GM08714 (cell line): ENCODE measurements around the gene ADCYAP1R1.

Experiments used
- H3K4me3 ChIP-seq: fragments of 200-500 bp; sonication (Bioruptor generic); 2 replicates; pipeline ENCODE4 v1.5.1; 2014; ENCODE audit warnings: mild to moderate bottlenecking, low read length, inconsistent platforms
- ZNF274 ChIP-seq: IDR thresholded peaks from 2 replicates; pipeline ENCODE4 v1.6.1; 2012; ENCODE audit warnings: mild to moderate bottlenecking, low read depth, low read length

The ADCYAP1R1 gene

GRCh38 chr7:31096877-31097258, 44.8 kb downstream of the ADCYAP1R1 start:
- TF ChIP-seq ZNF274, result no peak
- H3K4me3 ChIP-seq, result no peak overlapping the region

DNA sequence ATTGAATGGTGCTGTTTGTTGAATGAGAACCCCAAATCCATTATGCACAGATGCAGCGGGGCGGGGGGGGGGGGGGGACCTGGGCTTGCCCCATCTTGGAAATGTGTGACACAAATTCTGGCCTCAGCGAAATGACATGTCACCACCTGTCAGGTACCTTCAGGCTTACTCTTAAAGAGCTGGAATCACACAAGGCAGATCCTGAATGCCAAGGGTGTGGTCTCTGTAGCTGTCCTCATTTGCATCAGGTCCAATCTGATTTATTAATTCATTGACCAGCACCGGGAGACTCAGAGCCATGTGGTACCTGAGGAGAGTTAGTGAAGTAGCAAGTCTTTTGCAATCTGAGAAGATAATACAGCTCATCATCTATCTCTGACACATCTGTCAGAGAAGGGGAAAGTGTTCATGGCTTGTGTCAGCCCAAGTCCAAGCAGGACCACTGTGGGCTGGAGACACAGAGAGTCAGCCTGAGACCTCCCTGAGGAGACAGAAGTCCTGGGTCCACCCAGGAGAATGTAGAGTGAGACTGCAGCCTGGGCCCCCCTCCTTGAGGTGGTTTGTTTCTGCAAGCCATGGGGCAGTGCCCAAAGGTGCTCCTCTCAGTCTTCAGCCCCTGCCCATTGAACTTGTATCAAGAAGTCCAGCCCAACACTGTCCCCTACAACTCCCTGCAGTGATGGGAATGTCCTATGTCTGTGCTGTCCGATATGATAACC, 46.7 kb downstream of the ADCYAP1R1 start:
- no peak for TF ChIP-seq ZNF274
- H3K4me3 ChIP-seq, result no peak overlapping the region

DNA sequence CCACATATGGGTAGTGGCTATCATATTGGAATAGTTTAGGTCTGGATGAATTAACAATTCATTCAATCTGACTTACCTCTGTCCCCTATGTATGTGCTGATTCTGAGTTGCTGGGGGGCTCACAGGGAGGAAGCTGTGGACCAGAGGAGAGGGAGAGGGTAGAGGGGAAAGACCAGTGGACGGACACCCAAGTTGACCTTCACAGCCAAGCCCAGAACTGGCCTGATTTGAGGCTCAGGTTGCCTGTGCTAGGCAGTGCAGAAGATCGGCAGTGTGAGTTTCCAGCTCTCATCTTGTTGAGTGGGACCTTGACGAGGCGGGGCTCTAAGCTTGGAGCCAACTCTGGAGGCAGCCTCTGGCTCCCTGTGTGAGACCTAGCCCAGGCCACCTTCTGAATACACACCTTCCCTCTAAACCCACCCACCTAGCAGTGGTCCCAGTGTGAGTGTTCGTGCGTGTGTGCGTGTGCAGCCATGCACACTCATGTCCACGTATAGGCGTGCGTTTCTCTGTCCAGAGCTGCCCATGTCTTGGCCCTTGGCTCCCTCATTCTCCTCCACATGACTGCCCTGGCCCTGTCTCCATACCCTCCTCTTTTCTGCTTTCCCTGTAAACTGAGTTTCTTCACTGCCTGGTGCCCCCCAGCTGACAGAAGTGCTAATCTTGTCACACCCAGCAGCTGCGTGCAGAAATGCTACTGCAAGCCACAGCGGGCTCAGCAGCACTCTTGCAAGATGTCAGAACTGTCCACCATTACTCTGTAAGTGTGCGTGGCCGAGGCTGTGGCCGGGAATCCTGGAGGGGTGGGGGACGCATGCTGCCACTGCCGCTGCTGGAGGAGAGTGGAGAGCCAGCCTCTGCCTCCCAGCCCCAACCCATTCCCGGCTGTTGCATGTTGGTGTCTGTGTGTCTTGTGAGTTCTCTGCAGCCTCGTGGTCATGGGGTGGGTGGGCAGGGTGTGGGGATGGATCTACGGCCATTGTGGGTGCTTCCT, 47.6 kb downstream of the ADCYAP1R1 start:
- no peak overlapping the region for H3K4me3 ChIP-seq
- TF ChIP-seq ZNF274, result no peak

DNA sequence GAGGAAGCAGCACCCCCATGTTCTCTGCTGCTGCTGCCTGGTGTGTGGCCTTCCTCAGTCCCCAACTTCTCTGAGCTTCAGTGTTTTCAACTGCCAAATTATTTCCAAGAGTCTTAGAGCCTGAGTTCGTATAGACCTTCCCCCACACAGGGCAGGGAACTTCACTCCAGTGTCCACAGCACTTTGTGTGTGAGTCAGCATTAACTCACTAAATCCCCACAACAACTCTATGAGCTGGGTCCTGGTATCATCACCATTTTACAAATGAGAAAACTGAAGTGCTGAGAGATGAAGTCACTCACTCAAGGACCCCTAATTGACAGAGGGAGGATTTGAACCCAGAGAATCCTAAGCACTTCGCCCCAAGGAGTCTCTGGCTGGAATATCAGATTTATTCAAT, 48.3 kb downstream of the ADCYAP1R1 start:
- TF ChIP-seq ZNF274, result no peak
- no peak overlapping the region for H3K4me3 ChIP-seq

DNA sequence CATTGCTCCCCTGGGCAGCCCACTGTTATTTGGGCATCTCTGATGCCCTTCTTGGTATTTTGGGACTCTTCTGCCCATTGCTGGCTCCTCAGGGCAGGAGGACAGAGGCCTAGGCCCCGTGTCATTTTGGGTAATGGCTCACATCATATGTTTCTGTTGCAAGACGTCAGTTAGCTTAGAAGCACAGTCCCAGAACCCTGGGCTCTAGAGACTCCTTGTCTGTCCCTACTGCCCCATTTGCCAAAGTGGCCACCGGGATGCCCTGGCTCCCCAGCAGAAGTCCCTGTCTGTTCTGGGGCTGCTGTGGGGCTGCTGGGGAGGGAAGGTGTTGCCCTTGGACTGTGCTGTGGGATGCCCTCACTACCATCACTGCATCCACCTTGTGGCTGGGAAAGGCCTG, 48.8 kb downstream of the ADCYAP1R1 start:
- no peak for TF ChIP-seq ZNF274
- no peak overlapping the region for H3K4me3 ChIP-seq

DNA sequence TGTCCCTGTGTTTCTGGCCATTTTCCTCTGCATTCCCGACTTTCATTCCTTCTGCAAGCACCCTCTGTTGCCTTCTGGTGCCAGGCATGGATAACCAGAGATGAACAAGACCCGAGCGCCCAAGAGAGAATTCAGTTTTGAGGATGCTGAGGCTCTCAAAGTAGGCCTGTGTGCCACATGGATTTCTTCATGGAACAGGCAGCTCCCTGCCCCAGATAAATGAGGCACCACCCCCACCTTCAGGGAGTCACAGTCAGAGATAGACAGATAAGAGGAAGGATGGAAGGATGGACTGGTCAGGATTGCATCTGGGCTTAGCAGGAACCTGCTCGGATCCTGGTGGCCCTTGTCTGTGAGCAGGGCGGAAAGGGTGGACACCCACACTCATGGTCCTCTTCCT, 49.4 kb downstream of the ADCYAP1R1 start:
- no peak for TF ChIP-seq ZNF274
- no peak overlapping the region for H3K4me3 ChIP-seq

- no peak overlapping the region for H3K4me3 ChIP-seq
- no peak for TF ChIP-seq ZNF274
These were observed 50.3 kb downstream of the ADCYAP1R1 start for GRCh38 chr7:31102151-31102972.

DNA sequence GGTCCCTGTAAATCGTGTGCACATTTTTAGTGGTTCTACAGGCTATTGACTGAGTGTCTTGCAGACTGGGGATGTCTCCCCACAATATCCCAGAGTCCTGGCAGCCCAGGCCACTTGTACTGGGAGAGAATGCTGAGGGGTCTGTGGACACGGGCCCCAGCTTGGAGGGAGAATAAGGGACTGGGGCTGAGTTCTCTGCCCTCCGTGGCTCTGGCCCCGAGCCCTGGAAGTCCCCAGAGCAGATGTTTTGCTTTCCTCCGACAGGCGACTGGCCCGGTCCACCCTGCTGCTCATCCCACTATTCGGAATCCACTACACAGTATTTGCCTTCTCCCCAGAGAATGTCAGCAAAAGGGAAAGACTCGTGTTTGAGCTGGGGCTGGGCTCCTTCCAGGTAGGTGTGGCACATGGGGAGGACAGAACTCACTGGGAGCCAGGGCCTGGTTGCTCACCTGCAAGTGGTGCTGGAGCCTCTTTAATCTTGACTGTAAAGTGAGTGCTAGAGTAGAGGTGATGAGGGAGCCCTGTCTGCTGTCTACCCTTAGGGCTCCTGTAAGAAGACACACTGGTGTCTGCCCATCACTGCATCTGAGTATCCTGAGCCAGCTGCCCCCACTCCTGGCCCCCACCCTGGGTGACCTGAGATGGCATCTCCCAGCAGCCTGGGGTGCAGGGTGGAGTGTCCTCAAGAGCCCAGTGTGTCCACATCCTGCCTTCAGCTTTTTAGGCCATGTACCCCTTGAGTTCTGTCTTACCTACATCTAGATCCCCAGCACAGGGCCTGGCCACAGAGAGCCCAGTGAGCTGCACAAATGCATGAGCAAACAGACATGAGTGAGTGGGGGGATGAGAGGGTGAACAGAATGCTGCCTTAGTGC, 51.1 kb downstream of the ADCYAP1R1 start:
- no peak for TF ChIP-seq ZNF274
- H3K4me3 ChIP-seq, result no peak overlapping the region

DNA sequence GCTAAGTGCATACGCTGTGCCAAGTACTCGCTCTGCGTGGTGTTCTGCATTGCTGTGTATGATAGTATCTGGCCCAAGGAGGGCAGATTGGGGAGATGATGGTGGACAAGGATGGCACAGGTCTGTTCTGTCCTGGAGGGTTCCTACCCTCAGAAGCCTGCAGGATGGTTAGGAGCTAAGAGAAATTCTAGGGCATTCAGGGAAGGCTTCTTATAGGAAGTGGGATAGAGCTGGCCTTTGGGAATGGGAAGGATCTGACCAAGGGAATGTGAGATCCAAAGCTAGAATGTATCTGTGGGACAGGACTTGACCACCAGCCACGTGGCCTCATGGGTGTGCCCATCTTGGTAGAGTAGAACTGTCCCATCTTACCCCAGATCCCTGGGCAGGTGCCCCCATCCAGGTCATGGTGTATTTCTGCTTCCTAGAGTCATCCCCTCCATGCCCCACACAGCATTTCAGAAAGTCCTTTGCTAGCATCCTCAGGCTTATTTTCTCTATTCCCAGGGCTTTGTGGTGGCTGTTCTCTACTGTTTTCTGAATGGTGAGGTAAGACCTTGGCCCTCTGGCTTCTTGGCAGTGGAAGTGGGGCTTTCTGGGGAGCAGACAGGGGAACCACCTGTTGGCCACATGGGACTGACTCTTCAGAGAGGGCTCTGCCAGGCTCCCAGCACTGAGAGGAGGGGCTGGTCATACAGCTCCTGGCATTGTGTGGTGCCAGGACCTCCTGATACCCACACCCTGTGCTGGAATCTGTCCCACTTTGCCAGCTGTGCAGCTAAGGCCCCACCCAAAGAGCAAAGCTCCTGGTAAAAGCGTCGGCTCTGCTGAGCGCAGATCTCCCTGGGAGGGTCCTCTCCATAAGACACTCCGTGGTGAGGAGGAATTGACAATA, 52.5 kb downstream of the ADCYAP1R1 start:
- no peak overlapping the region for H3K4me3 ChIP-seq
- no peak for TF ChIP-seq ZNF274

- H3K4me3 ChIP-seq, result no peak overlapping the region
- TF ChIP-seq ZNF274, result no peak
These were observed 53.3 kb downstream of the ADCYAP1R1 start for GRCh38 chr7:31105256-31105950.

- no peak for TF ChIP-seq ZNF274
- H3K4me3 ChIP-seq, result no peak overlapping the region
These were observed 54.4 kb downstream of the ADCYAP1R1 start for GRCh38 chr7:31106303-31107105.
